ENCODE data around the gene NRBF2.
"Not testable (repeated sequence)": the region's sequence is repeated elsewhere in the genome, so short reads cannot be mapped to it uniquely, and the experiment has no call there.

NRBF2 gene

DNA sequence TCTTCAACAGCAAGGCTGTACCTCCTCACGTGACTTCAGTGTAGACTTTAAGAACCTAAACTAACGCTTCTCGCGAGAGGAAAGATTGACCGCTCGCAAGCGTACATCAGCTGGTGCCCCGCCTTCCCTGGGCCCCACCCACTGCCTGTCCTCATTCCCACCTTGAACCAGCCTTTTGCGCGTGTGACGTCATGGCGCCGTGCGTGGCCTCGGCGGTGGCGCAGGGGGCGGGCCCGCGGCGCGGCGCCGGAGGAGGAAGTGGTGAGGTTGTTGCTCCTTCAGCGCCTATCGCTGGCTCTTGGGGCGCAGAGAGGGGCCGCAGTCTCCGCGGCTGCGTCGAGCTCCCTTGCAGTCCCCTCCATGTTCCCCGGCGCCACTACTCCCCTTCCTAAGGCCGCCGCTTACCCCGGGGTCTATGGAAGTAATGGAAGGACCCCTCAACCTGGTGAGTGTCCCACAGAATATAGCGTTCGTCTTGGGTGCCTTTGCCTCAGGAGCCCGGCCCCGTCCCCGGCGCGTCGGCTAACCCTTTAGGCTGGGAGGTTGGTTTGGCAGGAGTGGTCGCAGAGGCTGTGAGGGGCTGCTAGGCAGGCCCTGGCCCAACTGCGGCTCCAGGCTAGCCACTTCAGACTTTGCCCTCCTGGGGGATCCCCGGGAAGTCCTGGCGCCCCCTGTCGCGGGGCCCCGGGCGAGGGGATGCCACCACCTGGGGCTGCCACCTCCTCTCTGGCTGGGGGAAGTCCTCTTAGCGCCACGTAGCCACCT, at the start of gene NRBF2:
Gene NRBF2, plus strand, starts transcription at position 273 of the 765 bp plus-strand sequence. Its CDS starts 143 bp downstream, at position 416.
- peak; percentile 96 for DNase-seq (ENCODE audit: low spot score)

DNA sequence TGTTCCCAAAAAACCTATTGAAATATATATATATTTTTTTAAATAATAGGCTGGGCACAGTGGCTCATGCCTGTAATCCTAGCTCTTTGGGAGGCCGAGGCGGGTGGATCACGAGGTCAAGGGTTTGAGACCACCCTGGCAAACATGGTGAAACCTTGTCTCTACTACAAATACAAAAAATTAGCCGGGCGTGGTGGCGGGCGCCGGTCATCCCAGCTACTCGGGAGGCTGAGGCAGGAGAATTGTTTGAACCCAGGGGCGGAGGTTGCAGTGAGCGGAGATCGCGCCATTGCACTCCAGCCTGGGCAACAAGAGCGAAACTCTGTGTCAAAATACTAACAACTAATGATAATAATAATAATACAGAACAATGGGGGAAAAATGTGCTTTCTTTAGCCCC, 49.7 kb upstream of the NRBF2 start:
- DNase-seq (ENCODE audit: low spot score) = not testable (repeated sequence)

DNA sequence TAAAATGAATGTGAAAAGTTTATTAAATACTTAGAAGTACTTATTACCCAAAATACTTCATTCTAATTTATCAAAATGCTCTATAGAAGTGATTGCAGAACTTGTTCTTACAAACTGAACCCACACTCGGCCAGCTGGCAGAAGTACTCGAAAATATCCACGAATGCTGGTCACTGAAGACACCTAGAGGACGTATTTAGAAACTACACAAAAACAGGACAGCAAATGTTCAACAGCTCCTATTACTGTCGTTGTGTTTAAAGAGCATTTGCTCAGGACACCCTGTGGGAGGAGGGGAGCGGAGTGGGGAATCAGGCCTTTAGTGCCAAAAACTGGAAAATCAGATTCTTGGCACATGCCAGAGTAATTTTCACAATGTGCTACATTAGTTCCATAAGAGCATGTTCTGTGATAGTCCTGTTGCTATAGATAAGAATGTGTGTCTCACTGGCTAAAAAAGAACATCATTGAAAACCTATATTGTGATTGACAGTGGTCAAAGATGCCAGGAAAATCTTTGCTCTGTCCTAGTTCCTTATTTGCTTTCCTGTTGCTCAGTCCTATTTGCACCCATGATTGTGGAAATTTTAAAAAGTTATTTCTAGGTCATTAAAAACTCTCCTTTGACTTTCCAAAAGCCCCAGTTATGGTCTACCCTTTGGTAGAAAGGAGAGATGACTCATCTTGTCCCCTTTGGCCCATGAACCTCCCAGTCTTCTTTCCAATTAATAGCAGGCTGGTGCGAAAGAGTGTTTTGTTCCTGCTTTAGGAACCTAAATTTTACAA, 49.0 kb upstream of the NRBF2 start:
- DNase-seq (ENCODE audit: low spot score) = peak; percentile 55

- DNase-seq (ENCODE audit: low spot score) = no peak
Observed at GRCh38 chr10:63084690-63085382, 48.3 kb upstream of the NRBF2 start.

DNA sequence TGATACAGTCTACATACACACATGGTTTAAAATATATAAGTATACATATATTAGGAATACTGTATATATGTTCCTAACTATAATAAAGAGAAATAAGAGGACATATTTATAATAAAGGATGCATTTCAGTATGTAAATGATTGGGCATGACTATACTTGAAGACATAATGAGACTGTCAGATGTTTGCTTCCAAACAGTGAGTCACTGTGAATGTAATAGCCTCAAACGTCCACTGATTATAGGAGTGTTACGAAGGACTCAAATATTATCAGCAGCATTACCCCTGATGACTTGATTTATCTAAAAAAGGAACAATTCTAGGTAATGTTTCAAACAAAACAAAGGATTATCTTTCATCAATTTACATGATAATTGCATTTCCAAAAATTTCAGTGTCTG, 39.9 kb upstream of the NRBF2 start:
- no peak for DNase-seq (ENCODE audit: low spot score)

- no peak for DNase-seq (ENCODE audit: low spot score)
Observed at GRCh38 chr10:63094405-63094804, 38.7 kb upstream of the NRBF2 start.

GRCh38 chr10:63094881-63095280, 38.2 kb upstream of the NRBF2 start:
- no peak for DNase-seq (ENCODE audit: low spot score)

DNA sequence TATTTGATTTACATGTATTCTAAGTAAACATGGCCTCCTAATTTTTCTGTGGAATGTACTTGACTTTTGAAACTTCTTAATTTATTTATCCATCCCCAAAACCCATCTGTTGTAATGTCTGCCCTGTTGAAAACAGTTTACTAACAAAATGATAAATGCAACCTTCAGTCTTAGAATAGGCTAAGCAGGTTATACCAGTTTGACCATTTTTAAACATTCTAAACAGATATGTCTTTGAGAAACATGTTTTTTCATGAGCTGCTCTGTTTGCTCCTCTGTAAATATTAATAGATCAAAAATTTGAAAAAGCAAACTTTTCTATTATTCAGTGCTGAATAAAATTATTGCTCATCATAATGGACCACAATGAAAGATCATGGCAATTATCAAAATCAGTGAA, 33.4 kb upstream of the NRBF2 start:
- DNase-seq (ENCODE audit: low spot score) = no peak

- DNase-seq (ENCODE audit: low spot score) = not testable (repeated sequence)
Observed at GRCh38 chr10:63101091-63101490, 32.0 kb upstream of the NRBF2 start.

GRCh38 chr10:63102279-63102883, 30.7 kb upstream of the NRBF2 start:
- not testable (repeated sequence) for DNase-seq (ENCODE audit: low spot score)

DNA sequence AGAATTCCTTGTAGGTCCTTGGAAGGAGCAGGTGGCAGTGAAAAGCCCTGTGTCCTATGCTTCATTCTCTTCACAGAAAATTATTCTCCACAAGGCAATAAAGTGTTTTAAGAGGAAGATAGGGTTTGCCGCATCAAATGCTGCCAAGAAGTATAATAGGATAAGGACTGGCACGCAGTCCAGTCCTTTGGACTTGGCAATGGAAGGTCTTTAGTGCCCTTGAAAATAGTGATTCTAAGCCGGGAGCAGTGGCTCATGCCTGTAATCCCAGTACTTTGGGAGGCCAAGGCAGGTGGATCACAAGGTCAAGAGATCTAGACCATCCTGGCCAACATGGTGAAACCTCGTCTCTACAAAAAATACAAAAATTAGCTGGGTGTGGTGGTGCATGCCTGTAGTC, 29.9 kb upstream of the NRBF2 start:
- DNase-seq (ENCODE audit: low spot score) = not testable (repeated sequence)

DNA sequence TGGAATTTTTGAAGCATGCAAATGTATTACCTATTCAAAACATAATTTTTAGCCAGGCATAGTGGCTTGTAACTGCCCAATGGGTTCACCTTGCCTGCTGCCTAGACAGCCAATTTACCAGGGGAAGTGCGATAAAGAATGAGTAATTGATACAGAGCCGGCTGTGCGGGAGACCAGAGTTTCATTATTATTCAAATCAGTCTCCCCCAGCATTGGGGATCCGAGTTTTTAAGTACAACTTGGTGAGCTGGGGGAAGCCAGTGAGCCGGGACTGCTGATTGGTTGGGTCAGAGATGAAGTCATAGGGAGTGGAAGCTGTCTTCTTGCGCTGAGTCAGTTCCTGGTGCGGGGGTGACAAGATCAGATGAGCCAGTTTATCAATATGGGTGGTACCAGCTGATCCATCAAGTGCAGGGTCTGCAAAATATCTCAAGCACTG, 29.1 kb upstream of the NRBF2 start:
- no peak for DNase-seq (ENCODE audit: low spot score)

- no peak for DNase-seq (ENCODE audit: low spot score)
Observed at GRCh38 chr10:63105225-63106110, 27.7 kb upstream of the NRBF2 start.

GRCh38 chr10:63106111-63106755, 26.9 kb upstream of the NRBF2 start:
- DNase-seq (ENCODE audit: low spot score) = no peak

GRCh38 chr10:63107943-63108437, 25.1 kb upstream of the NRBF2 start:
- DNase-seq (ENCODE audit: low spot score) = no peak

DNA sequence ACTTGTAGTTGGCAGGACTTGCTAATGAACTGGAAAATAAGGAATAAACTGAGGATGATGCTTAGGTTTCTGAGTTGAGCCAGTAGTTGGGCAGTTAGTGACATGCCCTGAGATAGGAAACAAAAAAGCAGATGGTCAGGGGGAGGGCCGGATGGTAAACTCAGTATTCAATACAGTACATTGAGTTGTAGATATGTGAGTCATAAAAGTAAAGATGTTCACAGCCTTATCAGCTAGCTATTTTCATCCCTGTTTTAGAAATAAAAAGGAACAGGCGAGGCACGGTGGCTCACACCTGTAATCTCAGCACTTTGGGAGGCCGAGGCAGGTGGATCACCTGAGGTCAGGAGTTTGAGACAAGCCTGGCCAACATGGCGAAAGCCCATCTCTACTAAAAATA, 22.2 kb upstream of the NRBF2 start:
- DNase-seq (ENCODE audit: low spot score) = no peak

- no peak for DNase-seq (ENCODE audit: low spot score)
Observed at GRCh38 chr10:63114031-63114814, 18.9 kb upstream of the NRBF2 start.

DNA sequence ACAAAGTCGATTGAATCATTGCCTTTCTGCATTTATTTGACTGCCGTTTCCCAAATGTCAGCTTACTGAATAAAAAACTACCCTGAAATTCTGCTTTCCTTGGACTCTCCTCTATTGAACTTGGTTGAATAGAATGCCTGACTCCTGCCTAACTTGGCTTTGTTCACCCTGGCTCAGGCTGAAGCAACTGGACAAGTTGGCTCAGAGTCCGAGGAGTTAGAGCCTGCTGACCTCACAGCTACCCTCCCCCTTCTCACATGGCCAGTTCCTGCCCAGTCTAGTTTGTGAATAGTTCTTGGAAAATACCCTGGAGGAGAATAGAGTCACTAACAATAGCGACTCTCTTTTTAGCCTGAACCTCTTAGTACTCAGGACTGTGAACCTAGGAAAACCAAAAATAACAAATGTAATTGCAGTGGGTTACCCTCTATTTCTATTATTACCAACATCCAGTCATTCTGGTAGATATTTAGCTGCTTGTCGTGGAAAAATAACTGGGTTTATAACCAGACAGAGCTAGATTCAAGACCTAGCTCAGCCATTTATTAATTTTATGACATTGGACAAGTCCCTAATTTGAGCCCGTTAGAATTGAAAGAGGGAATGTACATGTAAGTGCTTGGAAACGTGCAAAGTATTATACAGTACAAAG, 17.3 kb upstream of the NRBF2 start:
- DNase-seq (ENCODE audit: low spot score) = no peak

- DNase-seq (ENCODE audit: low spot score) = no peak
Observed at GRCh38 chr10:63116452-63117072, 16.6 kb upstream of the NRBF2 start.

All from CD4-positive, alpha-beta T cell treated with Interleukin-2 at 100 ng/mL for 4 hours (primary cell).